Measurements from ENCODE around the gene SH3RF1.
"Not testable (repeated sequence)": the region's sequence is repeated elsewhere in the genome, so short reads cannot be mapped to it uniquely, and the experiment has no call there.

The SH3RF1 gene

GRCh38 chr4:169270810-169271691 lies at the start of gene SH3RF1:
Gene SH3RF1 (minus strand): TSS chr4:169270956. CDS start chr4:169269212, 1,744 bp downstream.
- peak in 1 of 3 experiments; percentile 9 for DNase-seq (ENCODE audit: low read depth in 3 of 3)

GRCh38 chr4:169315530-169316343 lies 45.0 kb upstream of the SH3RF1 start:
- DNase-seq (ENCODE audit: low read depth in 3 of 3): no peak

GRCh38 chr4:169314906-169315305 lies 44.1 kb upstream of the SH3RF1 start:
- no peak for DNase-seq (ENCODE audit: low read depth in 3 of 3)

GRCh38 chr4:169313732-169314131 lies 43.0 kb upstream of the SH3RF1 start:
- no peak for DNase-seq (ENCODE audit: low read depth in 3 of 3)

- DNase-seq (ENCODE audit: low read depth in 3 of 3): no peak
These were observed 42.1 kb upstream of the SH3RF1 start for GRCh38 chr4:169312690-169313422.

- no peak for DNase-seq (ENCODE audit: low read depth in 3 of 3)
These were observed 41.0 kb upstream of the SH3RF1 start for GRCh38 chr4:169311643-169312365.

- no peak for DNase-seq (ENCODE audit: low read depth in 3 of 3)
These were observed 38.7 kb upstream of the SH3RF1 start for GRCh38 chr4:169309326-169309967.

GRCh38 chr4:169307576-169307975 lies 36.8 kb upstream of the SH3RF1 start:
- no peak for DNase-seq (ENCODE audit: low read depth in 3 of 3)

- DNase-seq (ENCODE audit: low read depth in 3 of 3): no peak
These were observed 34.9 kb upstream of the SH3RF1 start for GRCh38 chr4:169305651-169306050.

GRCh38 chr4:169305173-169305572 lies 34.4 kb upstream of the SH3RF1 start:
- DNase-seq (ENCODE audit: low read depth in 3 of 3): no peak

GRCh38 chr4:169295822-169296221 lies 25.1 kb upstream of the SH3RF1 start:
- DNase-seq (ENCODE audit: low read depth in 3 of 3): no peak

GRCh38 chr4:169293343-169294176 lies 22.8 kb upstream of the SH3RF1 start:
- no peak for DNase-seq (ENCODE audit: low read depth in 3 of 3)

- not testable (repeated sequence) for DNase-seq (ENCODE audit: low read depth in 3 of 3)
These were observed 17.2 kb upstream of the SH3RF1 start for GRCh38 chr4:169287983-169288382.

GRCh38 chr4:169286562-169287301 lies 16.0 kb upstream of the SH3RF1 start:
- DNase-seq (ENCODE audit: low read depth in 3 of 3): no peak

- no peak for DNase-seq (ENCODE audit: low read depth in 3 of 3)
These were observed 12.4 kb upstream of the SH3RF1 start for GRCh38 chr4:169283114-169283509.

- no peak for DNase-seq (ENCODE audit: low read depth in 3 of 3)
These were observed 11.8 kb upstream of the SH3RF1 start for GRCh38 chr4:169282429-169283113.

- DNase-seq (ENCODE audit: low read depth in 3 of 3): no peak
These were observed 8.4 kb upstream of the SH3RF1 start for GRCh38 chr4:169279108-169279507.

- no peak for DNase-seq (ENCODE audit: low read depth in 3 of 3)
These were observed 7.9 kb upstream of the SH3RF1 start for GRCh38 chr4:169278624-169279023.

- not testable (repeated sequence) for DNase-seq (ENCODE audit: low read depth in 3 of 3)
These were observed 7.1 kb upstream of the SH3RF1 start for GRCh38 chr4:169277838-169278237.
